ENCODE measurements around the gene TPRG1L.

DNA sequence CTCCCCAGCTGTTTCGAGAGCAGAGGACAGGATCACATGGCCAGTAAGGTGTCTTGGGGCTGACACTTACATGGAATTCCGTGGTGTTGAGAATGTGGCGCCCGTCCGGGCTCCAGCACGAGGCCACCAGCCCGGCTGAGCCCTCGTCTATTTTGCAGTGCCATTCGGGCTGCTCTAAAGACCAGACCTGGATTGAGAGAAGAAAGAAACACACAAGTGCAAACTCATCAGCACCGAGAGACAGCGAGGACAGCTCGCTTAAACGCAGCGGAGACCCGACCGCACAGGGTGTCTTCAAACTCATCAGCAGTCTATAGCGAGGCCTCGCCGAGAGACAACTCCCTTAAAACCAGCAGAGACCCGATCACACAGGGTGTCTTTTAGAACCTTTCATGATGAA, 21.8 kb downstream of the TPRG1L start:
- TF ChIP-seq, protein P1, sequence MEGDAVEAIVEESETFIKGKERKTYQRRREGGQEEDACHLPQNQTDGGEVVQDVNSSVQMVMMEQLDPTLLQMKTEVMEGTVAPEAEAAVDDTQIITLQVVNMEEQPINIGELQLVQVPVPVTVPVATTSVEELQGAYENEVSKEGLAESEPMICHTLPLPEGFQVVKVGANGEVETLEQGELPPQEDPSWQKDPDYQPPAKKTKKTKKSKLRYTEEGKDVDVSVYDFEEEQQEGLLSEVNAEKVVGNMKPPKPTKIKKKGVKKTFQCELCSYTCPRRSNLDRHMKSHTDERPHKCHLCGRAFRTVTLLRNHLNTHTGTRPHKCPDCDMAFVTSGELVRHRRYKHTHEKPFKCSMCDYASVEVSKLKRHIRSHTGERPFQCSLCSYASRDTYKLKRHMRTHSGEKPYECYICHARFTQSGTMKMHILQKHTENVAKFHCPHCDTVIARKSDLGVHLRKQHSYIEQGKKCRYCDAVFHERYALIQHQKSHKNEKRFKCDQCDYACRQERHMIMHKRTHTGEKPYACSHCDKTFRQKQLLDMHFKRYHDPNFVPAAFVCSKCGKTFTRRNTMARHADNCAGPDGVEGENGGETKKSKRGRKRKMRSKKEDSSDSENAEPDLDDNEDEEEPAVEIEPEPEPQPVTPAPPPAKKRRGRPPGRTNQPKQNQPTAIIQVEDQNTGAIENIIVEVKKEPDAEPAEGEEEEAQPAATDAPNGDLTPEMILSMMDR (IDR thresholded peaks at IDR 0.05; ENCODE audit: low read depth, low read length): no peak
- no peak for TF ChIP-seq EZH2phosphoT487 (IDR thresholded peaks at IDR 0.05; ENCODE audit: low read depth)

All from OCI-LY3 (cell line).